PC-9 (cell line): ENCODE results near the gene LMBRD1. TPM values are rescaled to one million over a fixed set of nuclear protein-coding genes. Genes with fewer than 3 reads are reported as not detected.

Experiments used
- BruUV-seq: library from RNA; stranded (reverse); fragments of 400-500 nt; replicated peaks from 2 replicates; lab custom pipeline; 2021; lab: Mats Ljungman, UMichigan
- CTCF ChIA-PET: fragments of 300-600 bp; sonication (Branson Sonifier 250); formaldehyde crosslinking; loops from one replicate; lab custom pipeline; 2022; ENCODE audit warnings: antibody characterized with exemption; lab: Charles Lee
- POLR2A ChIA-PET: fragments of 300-600 bp; sonication (Branson Sonifier 250); formaldehyde crosslinking; loops from one replicate; lab custom pipeline; 2022; ENCODE audit warnings: antibody characterized with exemption; ENCODE audit not compliant: unreplicated experiment; lab: Charles Lee
- DNase-seq, 2 experiments: peaks; one replicate each; pipeline versions ENCODE4 v3.0.0 to v3.0.0-alpha.2; 2015 to 2022; ENCODE audit warnings: mixed read lengths in 1 of 2
- H2AFZ ChIP-seq: fragments of 200-600 bp; sonication (generic); 2 replicates; pipeline ENCODE4 v1.8.1; 2017; ENCODE audit warnings: antibody characterized with exemption
- H3F3A ChIP-seq: fragments of 200-600 bp; sonication (generic); 2 replicates; pipeline ENCODE4 v1.8.1; 2017; ENCODE audit warnings: antibody characterized with exemption, mild to moderate bottlenecking, low read depth; ENCODE audit not compliant: insufficient read depth
- H3K27ac ChIP-seq: fragments of 200-600 bp; sonication (generic); 2 replicates; pipeline ENCODE4 v1.6.1; 2016; ENCODE audit warnings: mixed run types
- H3K27me3 ChIP-seq: fragments of 200-600 bp; sonication (generic); 2 replicates; pipeline ENCODE4 v1.6.1; 2016; ENCODE audit warnings: low read depth, mixed run types; ENCODE audit not compliant: insufficient read depth
- H3K36me3 ChIP-seq: fragments of 200-600 bp; sonication (generic); 2 replicates; pipeline ENCODE4 v1.6.1; 2016; ENCODE audit warnings: low read depth, mixed run types
- H3K4me1 ChIP-seq: fragments of 200-600 bp; sonication (generic); replicated peaks from 2 replicates; pipeline ENCODE4 v1.6.1; 2016; ENCODE audit warnings: mixed run types; ENCODE audit not compliant: insufficient read depth
- H3K4me2 ChIP-seq: fragments of 200-600 bp; sonication (generic); 2 replicates; pipeline ENCODE4 v1.6.1; 2017; ENCODE audit warnings: mixed run types
- H3K4me3 ChIP-seq: fragments of 200-600 bp; sonication (generic); 2 replicates; pipeline ENCODE4 v1.6.1; 2016; ENCODE audit warnings: mixed run types
- H3K79me2 ChIP-seq: fragments of 200-600 bp; sonication (generic); 2 replicates; pipeline ENCODE4 v1.6.1; 2017; ENCODE audit warnings: low read depth, mixed run types
- H3K9me2 ChIP-seq: fragments of 200-600 bp; sonication (generic); 2 replicates; pipeline ENCODE4 v1.8.1; 2017; ENCODE audit warnings: mild to moderate bottlenecking; ENCODE audit not compliant: insufficient read depth
- H3K9me3 ChIP-seq: fragments of 200-600 bp; sonication (generic); 2 replicates; pipeline ENCODE4 v1.8.1; 2016; ENCODE audit warnings: low read depth; ENCODE audit not compliant: insufficient read depth
- H4K20me1 ChIP-seq: fragments of 200-600 bp; sonication (generic); 2 replicates; pipeline ENCODE4 v1.8.1; 2017; ENCODE audit not compliant: insufficient read depth
- CTCF ChIP-seq: fragments of 200-600 bp; sonication (generic); conservative IDR thresholded peaks from 2 replicates; pipeline ENCODE4 v1.6.1; 2017; ENCODE audit warnings: mixed run types, antibody characterized with exemption, mild to moderate bottlenecking, moderate library complexity
- EZH2 ChIP-seq: fragments of 200-600 bp; sonication (generic); IDR thresholded peaks from 2 replicates; pipeline ENCODE4 v1.8.0; 2017; ENCODE audit warnings: antibody characterized with exemption, low read depth
- intact Hi-C: fragments of 100-400 bp; cut with micrococcal nuclease; formaldehyde crosslinking; loops from one replicate; pipeline ENCODE4 v1.10.0; 2022; ENCODE audit not compliant: unreplicated experiment
- total RNA-seq: library from RNA; stranded (reverse); gene quantifications from 2 replicates; pipeline ENCODE4 v1.2.3, GENCODE V29; 2021

Gene LMBRD1
- total RNA-seq, 1 experiment from 2014 or later: 24.6 TPM

GRCh38 chr6:69705954-69706353, 90.9 kb downstream of the LMBRD1 start:
- intact Hi-C loops: no loop called here
- Histone ChIP-seq H4K20me1 (no peaks in the 10 kb centered on the region), H3K79me2 (no peaks in the 10 kb centered on the region), H3K36me3 (0 out of 2 replicates have a peak, but pooled peaks cover 4% of the 10 kb centered on the region), H3K27ac (no peak overlapping the region), H3K4me1 (no peaks in the 10 kb centered on the region), H3F3A (no peaks in the 10 kb centered on the region), H3K9me3 (no peaks in the 10 kb centered on the region), H3K27me3 (no peaks in the 10 kb centered on the region), H3K9me2 (no peaks in the 10 kb centered on the region), H3K4me2 (no peak overlapping the region), H2AFZ (no peak overlapping the region), H3K4me3 (no peak overlapping the region)
- DNase-seq: no peak
- TF ChIP-seq CTCF (no peak; the same call in 1 of the 2 replicates), EZH2 (no peak)
- POLR2A ChIA-PET: no interaction called here
- no TSS peak for BruUV-seq
- CTCF ChIA-PET: no interaction called here

GRCh38 chr6:69704916-69705315, 91.9 kb downstream of the LMBRD1 start:
- Histone ChIP-seq H3K4me2 (no peak overlapping the region), H4K20me1 (no peaks in the 10 kb centered on the region), H3K79me2 (no peaks in the 10 kb centered on the region), H3K36me3 (0 out of 2 replicates have a peak, but pooled peaks cover 6% of the 10 kb centered on the region), H2AFZ (no peak overlapping the region), H3K27me3 (no peaks in the 10 kb centered on the region), H3K9me3 (no peaks in the 10 kb centered on the region), H3K27ac (no peak overlapping the region), H3F3A (no peaks in the 10 kb centered on the region), H3K4me1 (no peaks in the 10 kb centered on the region), H3K9me2 (no peaks in the 10 kb centered on the region), H3K4me3 (no peak overlapping the region)
- no peak for DNase-seq
- BruUV-seq: no TSS peak
- no peak for TF ChIP-seq CTCF
- TF ChIP-seq EZH2: no peak
- CTCF ChIA-PET: no interaction called here
- intact Hi-C loops: no loop called here
- POLR2A ChIA-PET: no interaction called here

GRCh38 chr6:69699655-69700054, 97.2 kb downstream of the LMBRD1 start:
- ChIA-PET CTCF (no interaction called here), POLR2A (no interaction called here)
- BruUV-seq: no TSS peak
- intact Hi-C loops: no loop called here
- H3K27ac ChIP-seq: no peak overlapping the region
- H3K36me3 ChIP-seq: 0 out of 2 replicates have a peak, but pooled peaks cover 6% of the 10 kb centered on the region
- H3K27me3 ChIP-seq: no peaks in the 10 kb centered on the region
- H2AFZ ChIP-seq: no peak overlapping the region
- no peaks in the 10 kb centered on the region for H3K9me3 ChIP-seq
- H3K79me2 ChIP-seq: no peaks in the 10 kb centered on the region
- DNase-seq: no peak
- no peaks in the 10 kb centered on the region for H3K4me1 ChIP-seq
- H3K9me2 ChIP-seq: no peaks in the 10 kb centered on the region
- no peak overlapping the region for H3K4me2 ChIP-seq
- no peak overlapping the region for H3K4me3 ChIP-seq
- H4K20me1 ChIP-seq: no peaks in the 10 kb centered on the region
- H3F3A ChIP-seq: no peaks in the 10 kb centered on the region
- TF ChIP-seq CTCF: no peak
- TF ChIP-seq EZH2: no peak
